ENCODE measurements around the gene ADCY2.

The ADCY2 gene

GRCh38 chr5:7845557-7845956 lies 449.6 kb downstream of the ADCY2 start:
- Histone ChIP-seq H4K8ac (ENCODE audit: low read length) (no peak overlapping the region), H2AFZ (ENCODE audit: low read depth, low read length) (no peak overlapping the region), H3K9me3 (ENCODE audit: control insufficient read depth, low read length) (no peaks in the 10 kb centered on the region), H3K36me3 (ENCODE audit: control insufficient read depth in 1 of 2, insufficient read depth in 2 of 2, low read depth in 1 of 2, low read length in 2 of 2) (no peaks in the 10 kb centered on the region), H2BK120ac (ENCODE audit: low read depth, low read length) (no peak overlapping the region), H3K4ac (ENCODE audit: low read depth in 1 of 2, low read length in 2 of 2) (no peak overlapping the region), H2BK5ac (ENCODE audit: low read depth, low read length, poor library complexity, severe bottlenecking) (no peak overlapping the region), H3K79me1 (replicated peaks; ENCODE audit: low read length, poor library complexity, severe bottlenecking) (no peaks in the 10 kb centered on the region), H3K4me2 (ENCODE audit: low read length, poor library complexity, severe bottlenecking) (no peak overlapping the region), H3K27me3 (ENCODE audit: control insufficient read depth in 1 of 2, insufficient read depth in 1 of 2, low read length in 2 of 2) (peaks cover 41 to 71% of the 10 kb centered on the region in 2 experiments), H4K91ac (ENCODE audit: low read length) (no peak overlapping the region), H2AK5ac (ENCODE audit: low read length, severe bottlenecking) (no peak overlapping the region), H3K14ac (ENCODE audit: low read length in 2 of 2) (no peak overlapping the region), H3K9ac (ENCODE audit: low read length) (no peak overlapping the region), H2BK15ac (ENCODE audit: low read depth, poor library complexity, severe bottlenecking) (no peak overlapping the region), H3K27ac (ENCODE audit: low read length, poor library complexity, severe bottlenecking) (no peak overlapping the region), H2BK12ac (ENCODE audit: low read length in 2 of 2) (no peak overlapping the region), H3K18ac (ENCODE audit: low read depth in 1 of 2, low read length in 2 of 2) (no peak overlapping the region), H3K23ac (ENCODE audit: low read length in 2 of 2) (no peak overlapping the region), H3K4me1 (ENCODE audit: control insufficient read depth, insufficient read depth, low read depth, low read length) (peaks cover 11% of the 10 kb centered on the region), H3K4me3 (ENCODE audit: insufficient read depth in 1 of 2, low read depth in 1 of 2, low read length in 2 of 2) (no peak overlapping the region)
- 64% methylated on average over 7 of the region's 7 CpGs for WGBS
- DNase-seq: no peak

- Histone ChIP-seq H3K79me1 (replicated peaks; ENCODE audit: low read length, poor library complexity, severe bottlenecking) (no peaks in the 10 kb centered on the region), H3K23ac (ENCODE audit: low read length in 2 of 2) (no peak overlapping the region), H3K4ac (ENCODE audit: low read depth in 1 of 2, low read length in 2 of 2) (no peak overlapping the region), H4K91ac (ENCODE audit: low read length) (no peak overlapping the region), H3K27ac (ENCODE audit: low read length, poor library complexity, severe bottlenecking) (no peak overlapping the region), H3K4me2 (ENCODE audit: low read length, poor library complexity, severe bottlenecking) (no peak overlapping the region), H4K8ac (ENCODE audit: low read length) (no peak overlapping the region), H3K9ac (ENCODE audit: low read length) (no peak overlapping the region), H3K4me3 (ENCODE audit: insufficient read depth in 1 of 2, low read depth in 1 of 2, low read length in 2 of 2) (no peak overlapping the region), H2BK120ac (ENCODE audit: low read depth, low read length) (no peak overlapping the region), H3K27me3 (ENCODE audit: control insufficient read depth in 1 of 2, insufficient read depth in 1 of 2, low read length in 2 of 2) (peaks cover 41 to 77% of the 10 kb centered on the region in 2 experiments), H3K14ac (ENCODE audit: low read length in 2 of 2) (no peak overlapping the region), H2AK5ac (ENCODE audit: low read length, severe bottlenecking) (no peak overlapping the region), H3K18ac (ENCODE audit: low read depth in 1 of 2, low read length in 2 of 2) (no peak overlapping the region), H3K36me3 (ENCODE audit: control insufficient read depth in 1 of 2, insufficient read depth in 2 of 2, low read depth in 1 of 2, low read length in 2 of 2) (no peaks in the 10 kb centered on the region), H2BK12ac (ENCODE audit: low read length in 2 of 2) (no peak overlapping the region), H2BK5ac (ENCODE audit: low read depth, low read length, poor library complexity, severe bottlenecking) (no peak overlapping the region), H2BK15ac (ENCODE audit: low read depth, poor library complexity, severe bottlenecking) (no peak overlapping the region), H2AFZ (ENCODE audit: low read depth, low read length) (no peak overlapping the region), H3K4me1 (ENCODE audit: control insufficient read depth, insufficient read depth, low read depth, low read length) (peaks cover 18% of the 10 kb centered on the region), H3K9me3 (ENCODE audit: control insufficient read depth, low read length) (no peaks in the 10 kb centered on the region)
- no peak for DNase-seq
- 81% methylated on average over 4 of the region's 5 CpGs for WGBS
Measured at GRCh38 chr5:7846327-7846726, 450.4 kb downstream of the ADCY2 start.

GRCh38 chr5:7848296-7848695 lies 452.4 kb downstream of the ADCY2 start:
- Histone ChIP-seq H3K27me3 (ENCODE audit: control insufficient read depth in 1 of 2, insufficient read depth in 1 of 2, low read length in 2 of 2) (peaks cover 37 to 75% of the 10 kb centered on the region in 2 experiments), H2AFZ (ENCODE audit: low read depth, low read length) (no peak overlapping the region), H2BK5ac (ENCODE audit: low read depth, low read length, poor library complexity, severe bottlenecking) (no peak overlapping the region), H3K4me3 (ENCODE audit: insufficient read depth in 1 of 2, low read depth in 1 of 2, low read length in 2 of 2) (no peak overlapping the region), H3K9me3 (ENCODE audit: control insufficient read depth, low read length) (no peaks in the 10 kb centered on the region), H2BK15ac (ENCODE audit: low read depth, poor library complexity, severe bottlenecking) (no peak overlapping the region), H3K36me3 (ENCODE audit: control insufficient read depth in 1 of 2, insufficient read depth in 2 of 2, low read depth in 1 of 2, low read length in 2 of 2) (no peaks in the 10 kb centered on the region), H3K14ac (ENCODE audit: low read length in 2 of 2) (no peak overlapping the region), H3K27ac (ENCODE audit: low read length, poor library complexity, severe bottlenecking) (no peak overlapping the region), H3K23ac (ENCODE audit: low read length in 2 of 2) (no peak overlapping the region), H3K9ac (ENCODE audit: low read length) (no peak overlapping the region), H3K79me1 (replicated peaks; ENCODE audit: low read length, poor library complexity, severe bottlenecking) (no peaks in the 10 kb centered on the region), H3K4me1 (ENCODE audit: control insufficient read depth, insufficient read depth, low read depth, low read length) (peaks cover 20% of the 10 kb centered on the region), H3K4me2 (ENCODE audit: low read length, poor library complexity, severe bottlenecking) (no peak overlapping the region), H3K18ac (ENCODE audit: low read depth in 1 of 2, low read length in 2 of 2) (no peak overlapping the region), H2BK120ac (ENCODE audit: low read depth, low read length) (no peak overlapping the region), H3K4ac (ENCODE audit: low read depth in 1 of 2, low read length in 2 of 2) (no peak overlapping the region), H4K91ac (ENCODE audit: low read length) (no peak overlapping the region), H2AK5ac (ENCODE audit: low read length, severe bottlenecking) (no peak overlapping the region), H2BK12ac (ENCODE audit: low read length in 2 of 2) (no peak overlapping the region), H4K8ac (ENCODE audit: low read length) (no peak overlapping the region)
- DNase-seq: no peak
- 35% methylated on average over 2 of the region's 2 CpGs for WGBS

- no peak overlapping the region for H2AK5ac ChIP-seq (ENCODE audit: low read length, severe bottlenecking)
- no peak overlapping the region for H3K23ac ChIP-seq (ENCODE audit: low read length in 2 of 2)
- no peak overlapping the region for H3K9ac ChIP-seq (ENCODE audit: low read length)
- H3K4ac ChIP-seq (ENCODE audit: low read depth in 1 of 2, low read length in 2 of 2): no peak overlapping the region
- H2BK120ac ChIP-seq (ENCODE audit: low read depth, low read length): no peak overlapping the region
- no peaks in the 10 kb centered on the region for H3K9me3 ChIP-seq (ENCODE audit: control insufficient read depth, low read length)
- no peaks in the 10 kb centered on the region for H3K79me1 ChIP-seq (replicated peaks; ENCODE audit: low read length, poor library complexity, severe bottlenecking)
- no peaks in the 10 kb centered on the region for H3K36me3 ChIP-seq (ENCODE audit: control insufficient read depth in 1 of 2, insufficient read depth in 2 of 2, low read depth in 1 of 2, low read length in 2 of 2)
- peak; percentile 25 for DNase-seq
- H2BK5ac ChIP-seq (ENCODE audit: low read depth, low read length, poor library complexity, severe bottlenecking): no peak overlapping the region
- no peak overlapping the region for H2BK15ac ChIP-seq (ENCODE audit: low read depth, poor library complexity, severe bottlenecking)
- H3K27ac ChIP-seq (ENCODE audit: low read length, poor library complexity, severe bottlenecking): no peak overlapping the region
- peak overlapping the region; percentile 5 for H4K8ac ChIP-seq (ENCODE audit: low read length)
- H3K4me3 ChIP-seq (ENCODE audit: insufficient read depth in 1 of 2, low read depth in 1 of 2, low read length in 2 of 2): peak overlapping the region in 1 of 2 experiments; percentile 56
- peaks cover 20% of the 10 kb centered on the region for H3K4me1 ChIP-seq (ENCODE audit: control insufficient read depth, insufficient read depth, low read depth, low read length)
- 3% methylated on average over 44 of the region's 44 CpGs for WGBS
- no peak overlapping the region for H2AFZ ChIP-seq (ENCODE audit: low read depth, low read length)
- peaks cover 21 to 60% of the 10 kb centered on the region in 2 experiments for H3K27me3 ChIP-seq (ENCODE audit: control insufficient read depth in 1 of 2, insufficient read depth in 1 of 2, low read length in 2 of 2)
- no peak overlapping the region for H3K14ac ChIP-seq (ENCODE audit: low read length in 2 of 2)
- H3K4me2 ChIP-seq (ENCODE audit: low read length, poor library complexity, severe bottlenecking): peak overlapping the region; percentile 78
- no peak overlapping the region for H4K91ac ChIP-seq (ENCODE audit: low read length)
- no peak overlapping the region for H3K18ac ChIP-seq (ENCODE audit: low read depth in 1 of 2, low read length in 2 of 2)
- no peak overlapping the region for H2BK12ac ChIP-seq (ENCODE audit: low read length in 2 of 2)
Measured at GRCh38 chr5:7849681-7850394, 453.9 kb downstream of the ADCY2 start.
